GM12875 (cell line): ENCODE measurements around the gene AMIGO2.

ENCODE experiments used
- H3K4me3 ChIP-seq: one replicate; pipeline ENCODE4 v1.5.1; 2011; ENCODE audit warnings: low read depth, low read length, control low read depth
- CTCF ChIP-seq: IDR thresholded peaks from 2 replicates; pipeline ENCODE4 v1.5.1; 2011; ENCODE audit warnings: low read depth, mild to moderate bottlenecking, control low read depth, inconsistent platforms, low read length, moderate library complexity, borderline replicate concordance; ENCODE audit not compliant: insufficient read depth

AMIGO2 gene

GRCh38 chr12:47039756-47040155 lies 40.0 kb downstream of the AMIGO2 start:
- no peak for TF ChIP-seq CTCF
- H3K4me3 ChIP-seq, result no peak overlapping the region

GRCh38 chr12:47039079-47039478 lies 40.7 kb downstream of the AMIGO2 start:
- no peak for TF ChIP-seq CTCF

GRCh38 chr12:47038270-47038748 lies 41.5 kb downstream of the AMIGO2 start:
- no peak overlapping the region for H3K4me3 ChIP-seq
- no peak for TF ChIP-seq CTCF

More at GRCh38 chr12:47039079-47039478, 40.7 kb downstream of the AMIGO2 start:
- H3K4me3 ChIP-seq, result no peak overlapping the region

- H3K4me3 ChIP-seq, result no peak overlapping the region
- no peak for TF ChIP-seq CTCF
Measured at GRCh38 chr12:47035484-47035883, 44.3 kb downstream of the AMIGO2 start.

GRCh38 chr12:47034661-47035060 lies 45.1 kb downstream of the AMIGO2 start:
- no peak for TF ChIP-seq CTCF
- H3K4me3 ChIP-seq, result no peak overlapping the region

- no peak overlapping the region for H3K4me3 ChIP-seq
- no peak for TF ChIP-seq CTCF
Measured at GRCh38 chr12:47033789-47034555, 45.8 kb downstream of the AMIGO2 start.

- TF ChIP-seq CTCF, result no peak
- H3K4me3 ChIP-seq, result no peak overlapping the region
Measured at GRCh38 chr12:47033081-47033480, 46.7 kb downstream of the AMIGO2 start.
